IMR-90 (cell line): Measurements from ENCODE around the gene PIAS4. TPM values are rescaled to one million over a fixed set of nuclear protein-coding genes. Genes with fewer than 3 reads are reported as not detected.

Experiments used
- ATAC-seq: fragments of 200-7000 bp; cut with Tn5 transposase; 2 replicates; pipeline ENCODE4 v1.9.1; 2020; ENCODE audit warnings: low read depth, mild to moderate bottlenecking, moderate library complexity
- BruUV-seq: library from RNA; stranded (reverse); fragments of 400-500 nt; replicated peaks from 2 replicates; lab custom pipeline; 2021; lab: Mats Ljungman, UMichigan
- CTCF ChIA-PET: fragments of 300-600 bp; formaldehyde crosslinking; extraction: SDS; loops from one replicate; lab custom pipeline; 2021; ENCODE audit warnings: antibody characterized with exemption; lab: Yijun Ruan, JAX
- POLR2A ChIA-PET: fragments of 300-600 bp; sonication (Branson Sonifier 250); formaldehyde crosslinking; loops from one replicate; lab custom pipeline; 2022; ENCODE audit warnings: antibody characterized with exemption; ENCODE audit not compliant: unreplicated experiment; lab: Charles Lee
- DNase-seq: peaks from one replicate; pipeline ENCODE4 v3.0.0; 2013
- H2AFZ ChIP-seq: replicated peaks from 2 replicates; pipeline ENCODE3; 2013; ENCODE audit warnings: low read length, mild to moderate bottlenecking; ENCODE audit not compliant: poor library complexity
- H2AK5ac ChIP-seq: 2 replicates; pipeline ENCODE4 v1.6.1; 2013; ENCODE audit warnings: low read depth, low read length, inconsistent platforms
- H2AK9ac ChIP-seq: replicated peaks from 2 replicates; pipeline ENCODE3; 2013; ENCODE audit warnings: mild to moderate bottlenecking, low read depth, low read length, moderate library complexity; ENCODE audit not compliant: poor library complexity
- H2BK120ac ChIP-seq: 2 replicates; pipeline ENCODE4 v1.6.1; 2013; ENCODE audit warnings: low read depth, low read length, inconsistent platforms
- H2BK15ac ChIP-seq: 3 replicates; pipeline ENCODE4 v1.6.1; 2013; ENCODE audit warnings: low read depth, low read length, inconsistent platforms
- H2BK20ac ChIP-seq: 2 replicates; pipeline ENCODE4 v1.6.1; 2013; ENCODE audit warnings: low read depth, mild to moderate bottlenecking, inconsistent platforms, low read length, moderate library complexity
- H2BK5ac ChIP-seq: 2 replicates; pipeline ENCODE4 v1.6.1; 2013; ENCODE audit warnings: mild to moderate bottlenecking, low read depth, low read length, inconsistent platforms; ENCODE audit not compliant: poor library complexity, severe bottlenecking
- H3K14ac ChIP-seq: replicated peaks from 2 replicates; pipeline ENCODE4 v1.6.1; 2013; ENCODE audit warnings: low read depth, low read length, inconsistent platforms
- H3K18ac ChIP-seq: 2 replicates; pipeline ENCODE4 v1.6.1; 2013; ENCODE audit warnings: low read depth, low read length, control low read depth
- H3K23ac ChIP-seq: 2 replicates; pipeline ENCODE4 v1.6.1; 2013; ENCODE audit warnings: low read depth, low read length, inconsistent platforms
- H3K27ac ChIP-seq: 2 replicates; pipeline ENCODE4 v1.5.1; 2013; ENCODE audit warnings: mild to moderate bottlenecking, control low read depth, low read length; ENCODE audit not compliant: insufficient read depth
- H3K27me3 ChIP-seq: 2 replicates; pipeline ENCODE4 v1.6.1; 2013; ENCODE audit warnings: low read length; ENCODE audit not compliant: control insufficient read depth, insufficient read depth
- H3K36me3 ChIP-seq: 2 replicates; pipeline ENCODE4 v1.6.1; 2013; ENCODE audit warnings: low read length, mixed read lengths; ENCODE audit not compliant: control insufficient read depth, insufficient read depth
- H3K4ac ChIP-seq: 2 replicates; pipeline ENCODE4 v1.6.1; 2013; ENCODE audit warnings: low read depth, low read length, inconsistent platforms
- H3K4me1 ChIP-seq: 2 replicates; pipeline ENCODE4 v1.6.1; 2013; ENCODE audit warnings: low read length, mixed read lengths; ENCODE audit not compliant: control insufficient read depth, insufficient read depth
- H3K4me2 ChIP-seq: 2 replicates; pipeline ENCODE4 v1.6.1; 2013; ENCODE audit warnings: low read depth, mild to moderate bottlenecking, control low read depth, low read length, moderate library complexity
- H3K4me3 ChIP-seq: 2 replicates; pipeline ENCODE4 v1.5.1; 2013; ENCODE audit warnings: low read depth, mild to moderate bottlenecking, control low read depth, low read length, moderate library complexity; ENCODE audit not compliant: insufficient read depth
- H3K56ac ChIP-seq: 2 replicates; pipeline ENCODE4 v1.6.1; 2013; ENCODE audit warnings: low read length, inconsistent platforms; ENCODE audit not compliant: insufficient read depth; ENCODE audit errors: extremely low read depth
- H3K79me1 ChIP-seq, 2 experiments: 2 replicates each; pipeline ENCODE4 v1.6.1; 2013; ENCODE audit warnings: low read length in 2 of 2, inconsistent platforms in 1 of 2, low read depth in 1 of 2
- H3K9ac ChIP-seq: 2 replicates; pipeline ENCODE4 v1.6.1; 2013; ENCODE audit warnings: low read depth, low read length, control low read depth
- H3K9me1 ChIP-seq: 2 replicates; pipeline ENCODE4 v1.6.1; 2013; ENCODE audit warnings: low read length, inconsistent platforms; ENCODE audit not compliant: insufficient read depth
- H3K9me3 ChIP-seq: 2 replicates; pipeline ENCODE4 v1.6.1; 2013; ENCODE audit warnings: low read length; ENCODE audit not compliant: control insufficient read depth, insufficient read depth
- H4K20me1 ChIP-seq: 2 replicates; pipeline ENCODE4 v1.6.1; 2013; ENCODE audit warnings: low read length, inconsistent platforms; ENCODE audit not compliant: insufficient read depth
- H4K5ac ChIP-seq: 2 replicates; pipeline ENCODE4 v1.6.1; 2013; ENCODE audit warnings: mild to moderate bottlenecking, low read depth, low read length, control low read depth
- H4K8ac ChIP-seq, 2 experiments: 2 replicates each; pipeline ENCODE4 v1.6.1; 2013; ENCODE audit warnings: low read depth in 2 of 2, low read length in 2 of 2, control low read depth in 1 of 2, inconsistent platforms in 1 of 2
- H4K91ac ChIP-seq: 2 replicates; pipeline ENCODE4 v1.6.1; 2013; ENCODE audit warnings: low read depth, low read length, inconsistent platforms; ENCODE audit not compliant: insufficient read depth
- BHLHE40 ChIP-seq: fragments of 150-350 bp; IDR thresholded peaks from 2 replicates; pipeline ENCODE4 v1.6.1; 2016; ENCODE audit warnings: mild to moderate bottlenecking, low read depth, low read length
- FOS ChIP-seq: fragments of 150-350 bp; IDR thresholded peaks from 2 replicates; pipeline ENCODE4 v1.6.1; 2016; ENCODE audit warnings: low read depth, low read length
- MAFK ChIP-seq: IDR thresholded peaks from 2 replicates; pipeline ENCODE4 v1.6.1; 2012; ENCODE audit warnings: low read depth, low read length, improper control_type of control experiment
- MAZ ChIP-seq: IDR thresholded peaks from 2 replicates; pipeline ENCODE4 v1.6.1; 2012; ENCODE audit warnings: low read depth, mild to moderate bottlenecking, low read length, improper control_type of control experiment, moderate library complexity, borderline replicate concordance
- MXI1 ChIP-seq: IDR thresholded peaks from 2 replicates; pipeline ENCODE4 v1.6.1; 2012; ENCODE audit warnings: low read depth, mild to moderate bottlenecking, low read length, moderate library complexity, borderline replicate concordance
- NFE2L2 ChIP-seq: fragments of 150-350 bp; IDR thresholded peaks from 2 replicates; pipeline ENCODE4 v1.6.1; 2016; ENCODE audit warnings: low read depth, mild to moderate bottlenecking, low read length
- RCOR1 ChIP-seq: IDR thresholded peaks from 2 replicates; pipeline ENCODE4 v1.6.1; 2012; ENCODE audit warnings: mild to moderate bottlenecking, low read length, improper control_type of control experiment; ENCODE audit not compliant: insufficient replicate concordance
- SMC3 ChIP-seq: fragments of 150-350 bp; IDR thresholded peaks from 2 replicates; pipeline ENCODE4 v1.6.1; 2016; ENCODE audit warnings: low read depth, mild to moderate bottlenecking, antibody characterized with exemption, low read length, moderate library complexity
- WGBS, 2 experiments: methylation state at CpG; one replicate each; pipeline versions ENCODE4 v1.1.5 to v1.1.7; 2013; ENCODE audit warnings: missing lambda C conversion rate in 2 of 2; ENCODE audit not compliant: insufficient read length in 1 of 2; ENCODE audit errors: extremely low coverage in 2 of 2; 5-methylcytosine and 5-hydroxymethylcytosine counted together
- dilution Hi-C: fragments of 300-500 bp; cut with HindIII; formaldehyde crosslinking; loops from one replicate; pipeline ENCODE4 v1.14.3; 2018; ENCODE audit warnings: low sequenced_read_pairs; ENCODE audit not compliant: unreplicated experiment
- in situ Hi-C: fragments of 300-500 bp; cut with MboI; formaldehyde crosslinking; loops from 3 replicates; pipeline ENCODE4 v1.14.3; 2019; ENCODE audit warnings: low sequenced_read_pairs, inconsistent platforms, mixed read lengths
- intact Hi-C: fragments of 100-400 bp; cut with micrococcal nuclease; formaldehyde crosslinking; loops from 2 replicates; pipeline ENCODE4 v1.10.0; 2022
- polyA plus RNA-seq, 3 experiments: library from polyadenylated mRNA; depleted of rRNA; stranded (reverse); fragments of >200 nt; gene quantifications; 2 replicates each; pipeline ENCODE4 v1.2.3, GENCODE V29; 2012; ENCODE audit warnings: low replicate concordance in 1 of 3
- total RNA-seq: library from RNA; depleted of rRNA; stranded (reverse); fragments of >200 nt; gene quantifications from 2 replicates; pipeline ENCODE4 v1.2.3, GENCODE V29; 2012
- TF ChIP-seq, protein P1 (sequence below): fragments of 150-350 bp; IDR thresholded peaks from 2 replicates; pipeline ENCODE4 v1.6.1; 2016; ENCODE audit warnings: low read depth, mild to moderate bottlenecking, low read length, moderate library complexity, borderline replicate concordance
- TF ChIP-seq, protein P2 (sequence below): fragments of 150-350 bp; IDR thresholded peaks from 2 replicates; pipeline ENCODE4 v1.6.1; 2017; ENCODE audit warnings: mild to moderate bottlenecking, antibody characterized with exemption, low read length, low read depth

Gene PIAS4
- total and polyA plus RNA-seq, 2 of the 4 experiments (the other 2 are of a cell fraction) = 12.1 to 13.6 TPM

DNA sequence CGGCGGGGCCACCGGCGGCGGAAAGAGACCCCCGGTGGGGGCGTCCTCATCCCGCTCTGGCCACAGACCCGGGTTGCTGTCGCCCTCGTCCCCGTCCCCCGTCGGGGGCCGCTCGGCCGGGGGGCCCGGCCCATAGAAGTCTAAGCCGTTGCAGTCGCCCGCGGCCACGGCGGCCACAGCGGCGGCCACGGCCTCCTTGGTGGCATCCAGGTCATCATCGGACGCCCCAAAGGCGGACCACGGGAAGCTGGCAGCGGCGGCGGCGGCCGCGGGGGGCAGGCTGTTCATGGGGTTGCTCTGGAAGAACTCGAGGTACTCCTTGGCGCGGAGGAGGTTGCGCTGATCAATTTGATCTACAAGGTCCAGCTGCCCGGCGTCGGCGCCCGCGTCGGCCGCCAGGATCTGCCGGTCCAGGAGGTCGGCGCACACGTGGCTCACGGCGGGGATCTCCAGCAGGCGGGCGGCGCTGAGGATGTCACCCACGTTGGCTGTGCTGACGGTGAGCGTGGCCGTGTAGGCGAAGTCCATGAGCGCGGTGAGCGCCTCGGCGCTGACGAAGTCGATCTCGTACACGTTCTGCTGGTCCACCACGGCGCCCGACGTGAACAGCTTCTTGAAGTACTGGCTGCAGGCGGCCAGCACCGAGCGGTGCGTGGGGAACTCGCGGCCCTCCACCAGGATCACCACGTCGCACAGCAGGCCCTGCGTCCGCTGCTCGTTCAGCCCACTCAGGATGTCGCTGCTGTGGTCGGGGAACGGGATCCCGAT is 47.1 kb downstream of the PIAS4 start:
- Histone ChIP-seq H3K18ac (no peak overlapping the region), H4K5ac (no peak overlapping the region), H2BK20ac (no peak overlapping the region), H3K4ac (no peak overlapping the region), H2AK9ac (no peak overlapping the region), H3K79me1 (peaks cover 10 to 52% of the 10 kb centered on the region in 2 experiments), H2BK120ac (no peak overlapping the region), H3K9me1 (peaks cover 10% of the 10 kb centered on the region), H2AFZ (no peak overlapping the region), H4K20me1 (peaks cover 95% of the 10 kb centered on the region), H3K4me3 (no peak overlapping the region), H2BK15ac (no peak overlapping the region), H3K14ac (no peak overlapping the region), H4K91ac (no peak overlapping the region), H3K9ac (no peak overlapping the region), H3K27me3 (no peaks in the 10 kb centered on the region), H3K4me1 (peaks cover 35% of the 10 kb centered on the region), H3K56ac (no peak overlapping the region), H4K8ac (no peak overlapping the region), H2AK5ac (no peak overlapping the region), H2BK5ac (no peak overlapping the region), H3K27ac (no peak overlapping the region), H3K36me3 (peaks cover 41% of the 10 kb centered on the region), H3K23ac (no peak overlapping the region), H3K9me3 (no peaks in the 10 kb centered on the region), H3K4me2 (no peak overlapping the region)
- DNase-seq (no peak), ATAC-seq (no peak)
- BruUV-seq = no TSS peak
- in situ Hi-C loops = no loop called here
- POLR2A ChIA-PET = no interaction called here
- dilution Hi-C loops = no loop called here
- TF ChIP-seq, protein P1, sequence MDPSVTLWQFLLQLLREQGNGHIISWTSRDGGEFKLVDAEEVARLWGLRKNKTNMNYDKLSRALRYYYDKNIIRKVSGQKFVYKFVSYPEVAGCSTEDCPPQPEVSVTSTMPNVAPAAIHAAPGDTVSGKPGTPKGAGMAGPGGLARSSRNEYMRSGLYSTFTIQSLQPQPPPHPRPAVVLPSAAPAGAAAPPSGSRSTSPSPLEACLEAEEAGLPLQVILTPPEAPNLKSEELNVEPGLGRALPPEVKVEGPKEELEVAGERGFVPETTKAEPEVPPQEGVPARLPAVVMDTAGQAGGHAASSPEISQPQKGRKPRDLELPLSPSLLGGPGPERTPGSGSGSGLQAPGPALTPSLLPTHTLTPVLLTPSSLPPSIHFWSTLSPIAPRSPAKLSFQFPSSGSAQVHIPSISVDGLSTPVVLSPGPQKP = no peak
- no peak for TF ChIP-seq MAZ
- no peak for TF ChIP-seq SMC3
- no peak for TF ChIP-seq FOS
- no peak for TF ChIP-seq MAFK
- TF ChIP-seq RCOR1 = no peak
- TF ChIP-seq, protein P2, sequence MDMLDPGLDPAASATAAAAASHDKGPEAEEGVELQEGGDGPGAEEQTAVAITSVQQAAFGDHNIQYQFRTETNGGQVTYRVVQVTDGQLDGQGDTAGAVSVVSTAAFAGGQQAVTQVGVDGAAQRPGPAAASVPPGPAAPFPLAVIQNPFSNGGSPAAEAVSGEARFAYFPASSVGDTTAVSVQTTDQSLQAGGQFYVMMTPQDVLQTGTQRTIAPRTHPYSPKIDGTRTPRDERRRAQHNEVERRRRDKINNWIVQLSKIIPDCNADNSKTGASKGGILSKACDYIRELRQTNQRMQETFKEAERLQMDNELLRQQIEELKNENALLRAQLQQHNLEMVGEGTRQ = no peak
- no peak for TF ChIP-seq BHLHE40
- TF ChIP-seq MXI1 = no peak
- no peak for TF ChIP-seq NFE2L2
- intact Hi-C loops = no loop called here
- CTCF ChIA-PET = no interaction called here
- 98% methylated on average over 59 of the region's 91 CpGs; no CpG with 5 or more reads in 1 of the 2 experiments for WGBS, 2 experiments
